HUES6 (cell line): ENCODE results near the gene CTNNBL1.
"Not testable (repeated sequence)": the region's sequence is repeated elsewhere in the genome, so short reads cannot be mapped to it uniquely, and the experiment has no call there.

ENCODE experiments used
- H3K27ac ChIP-seq: 2 replicates; pipeline ENCODE4 v1.7.0; 2013; ENCODE audit warnings: low read depth, mild to moderate bottlenecking, low read length, inconsistent platforms
- H3K27me3 ChIP-seq: 2 replicates; pipeline ENCODE4 v1.6.1; 2013; ENCODE audit warnings: low read length; ENCODE audit not compliant: control insufficient read depth, insufficient read depth
- H3K36me3 ChIP-seq: 2 replicates; pipeline ENCODE4 v1.6.1; 2013; ENCODE audit warnings: low read length; ENCODE audit not compliant: control insufficient read depth, insufficient read depth
- H3K4me1 ChIP-seq: 2 replicates; pipeline ENCODE4 v1.6.1; 2013; ENCODE audit warnings: low read length; ENCODE audit not compliant: control insufficient read depth, insufficient read depth
- H3K4me3 ChIP-seq: 2 replicates; pipeline ENCODE4 v1.5.1; 2013; ENCODE audit warnings: low read depth, low read length
- H3K9ac ChIP-seq: one replicate; pipeline ENCODE4 v1.6.1; 2013; ENCODE audit warnings: mild to moderate bottlenecking, low read length
- H3K9me3 ChIP-seq: 2 replicates; pipeline ENCODE4 v1.6.1; 2013; ENCODE audit warnings: low read depth, low read length; ENCODE audit not compliant: control insufficient read depth, insufficient read depth

Gene CTNNBL1

GRCh38 chr20:37680420-37680819 is 13.4 kb upstream of the CTNNBL1 start:
- no peak overlapping the region for H3K27ac ChIP-seq
- H3K27me3 ChIP-seq = peaks cover 10% of the 10 kb centered on the region; the same call in 1 of the 2 replicates
- H3K4me1 ChIP-seq = no peaks in the 10 kb centered on the region

GRCh38 chr20:37681384-37682112 is 12.3 kb upstream of the CTNNBL1 start:
- no peaks in the 10 kb centered on the region for H3K9me3 ChIP-seq
- H3K4me3 ChIP-seq = no peak overlapping the region
- H3K9ac ChIP-seq = no peak overlapping the region
- no peak overlapping the region for H3K27ac ChIP-seq
- H3K4me1 ChIP-seq = no peaks in the 10 kb centered on the region
- no peaks in the 10 kb centered on the region for H3K36me3 ChIP-seq
- peaks cover 15% of the 10 kb centered on the region; the same call in 1 of the 2 replicates for H3K27me3 ChIP-seq

More at GRCh38 chr20:37680420-37680819, 13.4 kb upstream of the CTNNBL1 start:
- Histone ChIP-seq H3K36me3 (no peaks in the 10 kb centered on the region), H3K9ac (no peak overlapping the region), H3K4me3 (no peak overlapping the region), H3K9me3 (no peaks in the 10 kb centered on the region)

GRCh38 chr20:37683146-37683545 is 10.7 kb upstream of the CTNNBL1 start:
- not testable (repeated sequence) for H3K9me3 ChIP-seq, H3K4me1 ChIP-seq, H3K9ac ChIP-seq, H3K4me3 ChIP-seq, H3K27ac ChIP-seq, H3K36me3 ChIP-seq
- H3K27me3 ChIP-seq = peaks cover 17% of the 10 kb centered on the region; the same call in 1 of the 2 replicates

GRCh38 chr20:37686762-37687477 is 6.9 kb upstream of the CTNNBL1 start:
- H3K9me3 ChIP-seq = no peaks in the 10 kb centered on the region
- H3K27ac ChIP-seq = no peak overlapping the region
- no peaks in the 10 kb centered on the region for H3K36me3 ChIP-seq
- H3K9ac ChIP-seq = no peak overlapping the region
- peaks cover 43% of the 10 kb centered on the region; the same call in 1 of the 2 replicates for H3K27me3 ChIP-seq
- H3K4me1 ChIP-seq = no peaks in the 10 kb centered on the region
- H3K4me3 ChIP-seq = no peak overlapping the region

GRCh38 chr20:37687478-37687805 is 6.4 kb upstream of the CTNNBL1 start:
- H3K9me3 ChIP-seq = no peaks in the 10 kb centered on the region
- H3K27me3 ChIP-seq = peaks cover 43% of the 10 kb centered on the region; the same call in 1 of the 2 replicates
- H3K9ac ChIP-seq = no peak overlapping the region
- no peak overlapping the region for H3K27ac ChIP-seq
- H3K36me3 ChIP-seq = no peaks in the 10 kb centered on the region
- no peak overlapping the region for H3K4me3 ChIP-seq
- no peaks in the 10 kb centered on the region for H3K4me1 ChIP-seq

- Histone ChIP-seq H3K4me1 (no peaks in the 10 kb centered on the region), H3K27me3 (peaks cover 43% of the 10 kb centered on the region; the same call in 1 of the 2 replicates), H3K9ac (no peak overlapping the region), H3K9me3 (no peaks in the 10 kb centered on the region), H3K36me3 (no peaks in the 10 kb centered on the region), H3K4me3 (no peak overlapping the region), H3K27ac (no peak overlapping the region)
Measured at GRCh38 chr20:37688093-37688492, 5.7 kb upstream of the CTNNBL1 start.

GRCh38 chr20:37690626-37691369 is 3.0 kb upstream of the CTNNBL1 start:
- Histone ChIP-seq H3K27ac (no peak overlapping the region), H3K9me3 (no peaks in the 10 kb centered on the region), H3K36me3 (no peaks in the 10 kb centered on the region), H3K27me3 (peaks cover 38% of the 10 kb centered on the region; the same call in 1 of the 2 replicates), H3K4me3 (no peak overlapping the region), H3K4me1 (no peaks in the 10 kb centered on the region), H3K9ac (no peak overlapping the region)

GRCh38 chr20:37692459-37693166 is 1.2 kb upstream of the CTNNBL1 start:
- no peak overlapping the region for H3K4me3 ChIP-seq

GRCh38 chr20:37693242-37693634 is 592 bp upstream of the CTNNBL1 start:
- H3K9ac ChIP-seq = no peak overlapping the region
- H3K27me3 ChIP-seq = peaks cover 26% of the 10 kb centered on the region; the same call in 1 of the 2 replicates
- H3K4me3 ChIP-seq = peak overlapping the region; percentile 93
- H3K4me1 ChIP-seq = no peaks in the 10 kb centered on the region
- no peaks in the 10 kb centered on the region for H3K9me3 ChIP-seq
- no peak overlapping the region for H3K27ac ChIP-seq
- H3K36me3 ChIP-seq = no peaks in the 10 kb centered on the region

More at GRCh38 chr20:37692459-37693166, 1.2 kb upstream of the CTNNBL1 start:
- no peaks in the 10 kb centered on the region for H3K9me3 ChIP-seq
- no peak overlapping the region for H3K27ac ChIP-seq
- H3K9ac ChIP-seq = no peak overlapping the region
- H3K27me3 ChIP-seq = peaks cover 30% of the 10 kb centered on the region; the same call in 1 of the 2 replicates
- H3K36me3 ChIP-seq = no peaks in the 10 kb centered on the region
- H3K4me1 ChIP-seq = no peaks in the 10 kb centered on the region

- Histone ChIP-seq H3K4me1 (no peaks in the 10 kb centered on the region), H3K27me3 (peaks cover 6% of the 10 kb centered on the region; the same call in 1 of the 2 replicates), H3K4me3 (no peak overlapping the region), H3K9ac (no peak overlapping the region), H3K27ac (no peak overlapping the region), H3K9me3 (no peaks in the 10 kb centered on the region), H3K36me3 (no peaks in the 10 kb centered on the region)
Measured at GRCh38 chr20:37695684-37696342, 2.0 kb downstream of the CTNNBL1 start.
